HepG2 (cell line): ENCODE measurements around the gene P4HB. TPM values are rescaled to one million over a fixed set of nuclear protein-coding genes. Genes with fewer than 3 reads are reported as not detected.
A peak's percentile ranks its signal among the peaks of the same experiment; 100 is the strongest.

ENCODE experiments used
- ARHGAP35 ChIP-seq: sonication (generic); formaldehyde crosslinking; IDR thresholded peaks from 2 replicates; pipeline ENCODE4 v1.9.0; 2022; ENCODE audit warnings: mild to moderate bottlenecking, inconsistent platforms, moderate library complexity, missing genetic modification reagents, borderline replicate concordance
- CHCHD3 ChIP-seq: sonication (generic); formaldehyde crosslinking; IDR thresholded peaks from 2 replicates; pipeline ENCODE4 v1.8.0; 2022; ENCODE audit warnings: mild to moderate bottlenecking, missing genetic modification reagents, moderate library complexity
- CHD2 ChIP-seq: IDR thresholded peaks from 2 replicates; pipeline ENCODE4 v1.6.1; 2011; ENCODE audit warnings: low read depth, low read length, improper control_type of control experiment
- FOXO1 ChIP-seq: sonication (generic); formaldehyde crosslinking; IDR thresholded peaks from 2 replicates; pipeline ENCODE4 v1.4.0; 2020; ENCODE audit warnings: missing genetic modification reagents
- IKZF4 ChIP-seq: sonication (generic); formaldehyde crosslinking; IDR thresholded peaks from 2 replicates; pipeline ENCODE4 v1.5.1; 2020; ENCODE audit warnings: borderline replicate concordance, mild to moderate bottlenecking, low read depth, missing genetic modification reagents; ENCODE audit errors: not compliant biosample characterization
- JUND ChIP-seq: sonication (generic); formaldehyde crosslinking; IDR thresholded peaks from 2 replicates; pipeline ENCODE4 v1.8.0; 2022; ENCODE audit warnings: mild to moderate bottlenecking, missing genetic modification reagents
- KLF11 ChIP-seq: IDR thresholded peaks from 2 replicates; pipeline ENCODE4 v1.6.1; 2016; ENCODE audit warnings: missing compliant biosample characterization
- MAZ ChIP-seq, 2 experiments: sonication (generic) in 1 of 2; formaldehyde crosslinking in 1 of 2; IDR thresholded peaks; 2 replicates each; pipeline versions ENCODE4 v1.5.0 to v1.6.1; 2012 to 2020; ENCODE audit warnings: low read depth in 2 of 2, mild to moderate bottlenecking in 2 of 2, borderline replicate concordance in 1 of 2, improper control_type of control experiment in 1 of 2, low read length in 1 of 2, missing genetic modification reagents in 1 of 2, moderate library complexity in 1 of 2
- MTF2 ChIP-seq: sonication (generic); formaldehyde crosslinking; IDR thresholded peaks from 2 replicates; pipeline ENCODE4 v1.5.0; 2020; ENCODE audit warnings: missing genetic modification reagents, borderline replicate concordance
- SMAD1 ChIP-seq: sonication (generic); formaldehyde crosslinking; IDR thresholded peaks from 2 replicates; pipeline ENCODE4 v1.4.0; 2020; ENCODE audit warnings: missing genetic modification reagents, low read depth, mild to moderate bottlenecking, borderline replicate concordance
- SMC3 ChIP-seq: IDR thresholded peaks from 2 replicates; pipeline ENCODE4 v1.6.1; 2011; ENCODE audit warnings: low read length, improper control_type of control experiment
- SP5 ChIP-seq: IDR thresholded peaks from 2 replicates; pipeline ENCODE4 v1.6.1; 2016; ENCODE audit warnings: low read depth, borderline replicate concordance
- SRSF1 ChIP-seq: fragments of 200-400 bp; formaldehyde crosslinking; optimal IDR thresholded peaks from 2 replicates; pipeline ENCODE3; 2017; ENCODE audit warnings: mild to moderate bottlenecking, low read depth, low read length, moderate library complexity
- TSC22D2 ChIP-seq: sonication (generic); formaldehyde crosslinking; IDR thresholded peaks from 2 replicates; pipeline ENCODE4 v1.5.1; 2020; ENCODE audit warnings: missing genetic modification reagents, mild to moderate bottlenecking, borderline replicate concordance
- ZMYM2 ChIP-seq: sonication (generic); formaldehyde crosslinking; IDR thresholded peaks from 2 replicates; pipeline ENCODE4 v1.8.0; 2022; ENCODE audit warnings: mild to moderate bottlenecking, missing genetic modification reagents
- ZNF10 ChIP-seq: sonication (generic); formaldehyde crosslinking; IDR thresholded peaks from 2 replicates; pipeline ENCODE4 v1.4.0; 2020; ENCODE audit warnings: mild to moderate bottlenecking, low read depth, missing genetic modification reagents, borderline replicate concordance
- polyA plus RNA-seq, 8 experiments: library from polyadenylated mRNA; depleted of rRNA in 3 of 8; stranded (reverse) in 7 of 8; unstranded in 1 of 8; fragments of >200 nt; fragmentation: Illumina TruSeq in 4 of 8; extraction: Trizol in 4 of 8; gene quantifications; 2 replicates each; pipeline versions ENCODE4 v1.2.1 to v1.2.3, GENCODE V29; 2011 to 2016; ENCODE audit warnings: low read depth in 4 of 8, missing spikeins in 1 of 8, mixed read lengths in 1 of 8; ENCODE audit not compliant: insufficient read depth in 1 of 8
- total RNA-seq, 5 experiments: library from RNA; depleted of rRNA; stranded (reverse); fragments of >200 nt; fragmentation: Illumina TruSeq; extraction: Trizol; gene quantifications; 2 replicates each; pipeline ENCODE4 v1.2.3, GENCODE V29; 2016; ENCODE audit warnings: low read depth in 1 of 5
- TF ChIP-seq, protein P1 (sequence below): sonication (generic); formaldehyde crosslinking; IDR thresholded peaks from 2 replicates; pipeline ENCODE4 v1.8.1; 2023; ENCODE audit warnings: mild to moderate bottlenecking, moderate library complexity, missing genetic modification reagents
- TF ChIP-seq, protein P2 (sequence below), 2 experiments: sonication (generic) in 1 of 2; formaldehyde crosslinking in 1 of 2; IDR thresholded peaks; 2 replicates each; pipeline versions ENCODE4 v1.6.1 to v1.9.0; 2014 to 2022; ENCODE audit warnings: antibody characterized with exemption in 1 of 2, borderline replicate concordance in 1 of 2, inconsistent platforms in 1 of 2, low read depth in 1 of 2, missing genetic modification reagents in 1 of 2
- TF ChIP-seq, protein P3 (sequence below): sonication (generic); formaldehyde crosslinking; IDR thresholded peaks from 2 replicates; pipeline ENCODE4 v1.8.0; 2022; ENCODE audit warnings: mild to moderate bottlenecking, missing genetic modification reagents, moderate library complexity

The P4HB gene
- total and polyA plus RNA-seq, 2 of the 13 experiments (the other 11 are each of a cell fraction or from before 2014, with no cell fraction given): 185 to 782 TPM

DNA sequence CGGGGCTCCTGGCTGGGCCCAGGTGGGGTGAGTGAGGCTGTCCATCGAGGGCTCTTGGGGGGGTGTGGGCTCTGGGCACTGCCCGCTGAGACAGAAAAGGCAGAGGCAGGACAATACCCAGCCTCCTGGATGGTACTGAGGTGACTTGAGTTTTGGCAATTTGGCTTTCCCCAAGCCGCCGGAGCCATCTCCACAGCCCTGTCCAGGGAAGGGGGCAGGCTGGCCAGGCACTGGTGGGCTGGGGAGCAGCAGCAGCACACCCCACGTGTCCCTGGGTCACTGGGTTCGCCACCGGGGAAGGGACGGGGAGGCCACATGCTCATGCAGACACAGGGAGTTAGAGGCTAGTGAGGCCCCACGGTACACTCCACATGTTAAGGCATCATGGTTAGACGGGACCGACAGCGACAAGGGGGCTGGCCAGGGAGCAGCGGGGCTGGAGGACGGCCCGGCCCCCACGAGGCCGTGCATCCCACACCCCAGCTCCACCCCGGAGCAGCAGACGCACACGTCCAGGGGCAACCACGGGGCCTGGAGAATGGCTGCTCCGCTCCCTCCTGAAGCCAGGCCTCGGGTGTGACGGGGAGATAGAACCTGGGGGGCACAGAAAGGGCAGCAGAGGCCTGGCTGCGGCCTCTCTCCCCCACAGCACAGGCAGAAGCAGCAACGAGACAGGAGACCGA lies 7.8 kb upstream of the P4HB start (continued):
- TF ChIP-seq, protein P1, sequence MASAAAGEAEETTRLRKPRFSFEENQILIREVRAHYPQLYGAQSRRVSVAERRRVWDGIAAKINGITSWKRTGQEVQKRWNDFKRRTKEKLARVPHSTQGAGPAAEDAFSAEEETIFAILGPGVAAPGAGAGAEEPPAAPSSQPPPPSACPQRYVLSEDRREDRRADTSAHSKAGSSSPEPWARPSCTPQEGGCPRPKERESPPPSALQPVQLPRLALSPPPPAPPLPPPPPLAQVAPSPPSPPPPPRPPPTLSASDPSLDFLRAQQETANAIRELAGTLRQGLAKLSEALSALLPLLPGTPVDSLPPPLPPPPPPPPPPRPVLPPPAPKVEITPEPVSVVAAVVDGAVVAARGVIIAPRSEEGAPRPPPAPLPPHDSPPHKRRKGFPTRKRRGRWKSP (CRISPR knock-in tag): no peak
- TF ChIP-seq CHD2 (0 out of 2 replicates have a peak, but pooled peaks have one; percentile 33), TSC22D2 (CRISPR knock-in tag) (0 out of 2 replicates have a peak, but pooled peaks have one; percentile 17), FOXO1 (CRISPR knock-in tag) (no peak), ARHGAP35 (CRISPR knock-in tag) (peak; percentile 22; the same call in 1 of the 2 replicates), ZNF10 (CRISPR knock-in tag) (no peak), MTF2 (CRISPR knock-in tag) (0 out of 2 replicates have a peak, but pooled peaks have one; percentile 53), KLF11 (CRISPR knock-in tag) (no peak; the same call in 1 of the 2 replicates), SRSF1 (peak; percentile 31), ZMYM2 (CRISPR knock-in tag) (peak; percentile 11; the same call in 1 of the 2 replicates), SMC3 (no peak), MAZ (IDR thresholded peaks at IDR 0.05; ENCODE audit: borderline replicate concordance, low read depth, low read length) (peak; percentile 14; the same call in 1 of the 2 replicates), MAZ (CRISPR knock-in tag; IDR thresholded peaks at IDR 0.05; ENCODE audit: low read depth) (no peak; the same call in 1 of the 2 replicates), CHCHD3 (peak; percentile 42; the same call in 1 of the 2 replicates), SP5 (no peak), IKZF4 (CRISPR knock-in tag) (no peak), JUND (CRISPR knock-in tag) (peak; percentile 25; the same call in 1 of the 2 replicates), SMAD1 (0 out of 2 replicates have a peak, but pooled peaks have one; percentile 24)
- TF ChIP-seq, protein P2, sequence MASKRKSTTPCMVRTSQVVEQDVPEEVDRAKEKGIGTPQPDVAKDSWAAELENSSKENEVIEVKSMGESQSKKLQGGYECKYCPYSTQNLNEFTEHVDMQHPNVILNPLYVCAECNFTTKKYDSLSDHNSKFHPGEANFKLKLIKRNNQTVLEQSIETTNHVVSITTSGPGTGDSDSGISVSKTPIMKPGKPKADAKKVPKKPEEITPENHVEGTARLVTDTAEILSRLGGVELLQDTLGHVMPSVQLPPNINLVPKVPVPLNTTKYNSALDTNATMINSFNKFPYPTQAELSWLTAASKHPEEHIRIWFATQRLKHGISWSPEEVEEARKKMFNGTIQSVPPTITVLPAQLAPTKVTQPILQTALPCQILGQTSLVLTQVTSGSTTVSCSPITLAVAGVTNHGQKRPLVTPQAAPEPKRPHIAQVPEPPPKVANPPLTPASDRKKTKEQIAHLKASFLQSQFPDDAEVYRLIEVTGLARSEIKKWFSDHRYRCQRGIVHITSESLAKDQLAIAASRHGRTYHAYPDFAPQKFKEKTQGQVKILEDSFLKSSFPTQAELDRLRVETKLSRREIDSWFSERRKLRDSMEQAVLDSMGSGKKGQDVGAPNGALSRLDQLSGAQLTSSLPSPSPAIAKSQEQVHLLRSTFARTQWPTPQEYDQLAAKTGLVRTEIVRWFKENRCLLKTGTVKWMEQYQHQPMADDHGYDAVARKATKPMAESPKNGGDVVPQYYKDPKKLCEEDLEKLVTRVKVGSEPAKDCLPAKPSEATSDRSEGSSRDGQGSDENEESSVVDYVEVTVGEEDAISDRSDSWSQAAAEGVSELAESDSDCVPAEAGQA (IDR thresholded peaks at IDR 0.05; ENCODE audit: low read depth): 0 out of 2 replicates have a peak, but pooled peaks have one; percentile 38
- TF ChIP-seq, protein P2 (CRISPR knock-in tag; IDR thresholded peaks at IDR 0.05; ENCODE audit: borderline replicate concordance): no peak
- TF ChIP-seq, protein P3, sequence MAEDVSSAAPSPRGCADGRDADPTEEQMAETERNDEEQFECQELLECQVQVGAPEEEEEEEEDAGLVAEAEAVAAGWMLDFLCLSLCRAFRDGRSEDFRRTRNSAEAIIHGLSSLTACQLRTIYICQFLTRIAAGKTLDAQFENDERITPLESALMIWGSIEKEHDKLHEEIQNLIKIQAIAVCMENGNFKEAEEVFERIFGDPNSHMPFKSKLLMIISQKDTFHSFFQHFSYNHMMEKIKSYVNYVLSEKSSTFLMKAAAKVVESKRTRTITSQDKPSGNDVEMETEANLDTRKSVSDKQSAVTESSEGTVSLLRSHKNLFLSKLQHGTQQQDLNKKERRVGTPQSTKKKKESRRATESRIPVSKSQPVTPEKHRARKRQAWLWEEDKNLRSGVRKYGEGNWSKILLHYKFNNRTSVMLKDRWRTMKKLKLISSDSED (CRISPR knock-in tag): peak; percentile 41; the same call in 1 of the 2 replicates
